HG03354 (cell line): Measurements from ENCODE around the gene TREH.
"Not testable (repeated sequence)": the region's sequence is repeated elsewhere in the genome, so short reads cannot be mapped to it uniquely, and the experiment has no call there.

Source experiments
- ATAC-seq: cut with Tn5 transposase; IDR thresholded peaks from one replicate; pipeline ENCODE4 v1.9.1; 2021; ENCODE audit warnings: mild to moderate bottlenecking; ENCODE audit not compliant: unreplicated experiment, poor library complexity, severe bottlenecking

TREH gene

GRCh38 chr11:118679483-118679882 is at the start of gene TREH:
TSS of gene TREH (minus strand) at chr11:118679650. CDS start at chr11:118679627, 23 bp downstream.
- ATAC-seq = no peak

- not testable (repeated sequence) for ATAC-seq
These were observed 48.7 kb upstream of the TREH start for GRCh38 chr11:118728112-118728511.

GRCh38 chr11:118727721-118728066 is 48.2 kb upstream of the TREH start:
- ATAC-seq = not testable (repeated sequence)

- not testable (repeated sequence) for ATAC-seq
These were observed 47.7 kb upstream of the TREH start for GRCh38 chr11:118727001-118727720.

GRCh38 chr11:118721478-118722015 is 42.1 kb upstream of the TREH start:
- ATAC-seq = not testable (repeated sequence)

- not testable (repeated sequence) for ATAC-seq
These were observed 41.3 kb upstream of the TREH start for GRCh38 chr11:118720740-118721139.

GRCh38 chr11:118720078-118720477 is 40.6 kb upstream of the TREH start:
- ATAC-seq = not testable (repeated sequence)

GRCh38 chr11:118718562-118718961 is 39.1 kb upstream of the TREH start:
- ATAC-seq = not testable (repeated sequence)

- ATAC-seq = not testable (repeated sequence)
These were observed 38.3 kb upstream of the TREH start for GRCh38 chr11:118717733-118718132.

- ATAC-seq = not testable (repeated sequence)
These were observed 37.8 kb upstream of the TREH start for GRCh38 chr11:118717221-118717620.

GRCh38 chr11:118715837-118716260 is 36.4 kb upstream of the TREH start:
- no peak for ATAC-seq

- ATAC-seq = no peak
These were observed 35.9 kb upstream of the TREH start for GRCh38 chr11:118715245-118715831.

GRCh38 chr11:118714816-118715215 is 35.4 kb upstream of the TREH start:
- ATAC-seq = no peak

GRCh38 chr11:118714416-118714815 is 35.0 kb upstream of the TREH start:
- not testable (repeated sequence) for ATAC-seq

- no peak for ATAC-seq
These were observed 28.8 kb upstream of the TREH start for GRCh38 chr11:118708296-118708695.

- ATAC-seq = no peak
These were observed 27.0 kb upstream of the TREH start for GRCh38 chr11:118706546-118706825.

- ATAC-seq = no peak
These were observed 26.5 kb upstream of the TREH start for GRCh38 chr11:118705791-118706545.

- ATAC-seq = no peak
These were observed 25.8 kb upstream of the TREH start for GRCh38 chr11:118705111-118705741.

GRCh38 chr11:118703563-118704106 is 24.2 kb upstream of the TREH start:
- ATAC-seq = no peak
